Measurements from ENCODE around the gene TNRC18.

TNRC18 gene

GRCh38 chr7:5396999-5397663, 26.5 kb downstream of the TNRC18 start:
- DNase-seq (ENCODE audit: low read depth) = peak; percentile 79
- H3K4me3 ChIP-seq (ENCODE audit: low read depth, low read length) = peak overlapping the region; percentile 74
- no peak for TF ChIP-seq CTCF (IDR thresholded peaks at IDR 0.05; ENCODE audit: low read depth, low read length, missing control alignments)

GRCh38 chr7:5396542-5396941, 27.1 kb downstream of the TNRC18 start:
- DNase-seq (ENCODE audit: low read depth) = peak; percentile 45
- peak; percentile 33 for TF ChIP-seq CTCF (IDR thresholded peaks at IDR 0.05; ENCODE audit: low read depth, low read length, missing control alignments)
- peak overlapping the region; percentile 74 for H3K4me3 ChIP-seq (ENCODE audit: low read depth, low read length)

- no peak overlapping the region for H3K4me3 ChIP-seq (ENCODE audit: low read depth, low read length)
- DNase-seq (ENCODE audit: low read depth) = no peak
- TF ChIP-seq CTCF (IDR thresholded peaks at IDR 0.05; ENCODE audit: low read depth, low read length, missing control alignments) = no peak
These were observed 28.4 kb downstream of the TNRC18 start for GRCh38 chr7:5395246-5395645.

- no peak for TF ChIP-seq CTCF (IDR thresholded peaks at IDR 0.05; ENCODE audit: low read depth, low read length, missing control alignments)
- no peak for DNase-seq (ENCODE audit: low read depth)
- H3K4me3 ChIP-seq (ENCODE audit: low read depth, low read length) = no peak overlapping the region
These were observed 29.1 kb downstream of the TNRC18 start for GRCh38 chr7:5394264-5395105.

GRCh38 chr7:5393748-5394147, 29.9 kb downstream of the TNRC18 start:
- TF ChIP-seq CTCF (IDR thresholded peaks at IDR 0.05; ENCODE audit: low read depth, low read length, missing control alignments) = no peak

GRCh38 chr7:5393328-5393727, 30.3 kb downstream of the TNRC18 start:
- no peak for DNase-seq (ENCODE audit: low read depth)
- TF ChIP-seq CTCF (IDR thresholded peaks at IDR 0.05; ENCODE audit: low read depth, low read length, missing control alignments) = no peak
- no peak overlapping the region for H3K4me3 ChIP-seq (ENCODE audit: low read depth, low read length)

More at GRCh38 chr7:5393748-5394147, 29.9 kb downstream of the TNRC18 start:
- H3K4me3 ChIP-seq (ENCODE audit: low read depth, low read length) = no peak overlapping the region
- no peak for DNase-seq (ENCODE audit: low read depth)
